Hematopoietic multipotent progenitor cell treated with erythropoietin and hydrocortisone succinate and interleukin-3 and kit ligand, for 4 days (in vitro differentiated cells): ENCODE results near the gene ZC3H11A.
A peak's percentile ranks its signal among the peaks of the same experiment; 100 is the strongest.
"Not testable (repeated sequence)": the region's sequence is repeated elsewhere in the genome, so short reads cannot be mapped to it uniquely, and the experiment has no call there.

Source experiments
- DNase-seq: peaks from one replicate; pipeline ENCODE4 v3.0.0-alpha.2; 2015

ZC3H11A gene

GRCh38 chr1:203789966-203790365, 5.5 kb upstream of the ZC3H11A start:
- DNase-seq, result no peak

GRCh38 chr1:203791498-203791897, 3.9 kb upstream of the ZC3H11A start:
- DNase-seq, result no peak

- no peak for DNase-seq
Measured at GRCh38 chr1:203792486-203792885, 2.9 kb upstream of the ZC3H11A start.

- not testable (repeated sequence) for DNase-seq
Measured at GRCh38 chr1:203793561-203793960, 1.9 kb upstream of the ZC3H11A start.

- no peak for DNase-seq
Measured at GRCh38 chr1:203794764-203795440, 521 bp upstream of the ZC3H11A start.

- peak; percentile 70 for DNase-seq
Measured at GRCh38 chr1:203796236-203796605, 798 bp downstream of the ZC3H11A start.

GRCh38 chr1:203797216-203797615, 1.8 kb downstream of the ZC3H11A start:
- no peak for DNase-seq

- no peak for DNase-seq
Measured at GRCh38 chr1:203797948-203798655, 2.7 kb downstream of the ZC3H11A start.

GRCh38 chr1:203799157-203799556, 3.7 kb downstream of the ZC3H11A start:
- DNase-seq, result no peak

GRCh38 chr1:203799971-203800370, 4.5 kb downstream of the ZC3H11A start:
- DNase-seq, result peak; percentile 71

- no peak for DNase-seq
Measured at GRCh38 chr1:203805689-203806088, 10.3 kb downstream of the ZC3H11A start.

- no peak for DNase-seq
Measured at GRCh38 chr1:203807196-203807595, 11.8 kb downstream of the ZC3H11A start.

- DNase-seq, result no peak
Measured at GRCh38 chr1:203813581-203814341, 18.3 kb downstream of the ZC3H11A start.

- no peak for DNase-seq
Measured at GRCh38 chr1:203818399-203818798, 23.0 kb downstream of the ZC3H11A start.

- DNase-seq, result no peak
Measured at GRCh38 chr1:203823306-203823705, 27.9 kb downstream of the ZC3H11A start.

GRCh38 chr1:203826175-203826574, 30.8 kb downstream of the ZC3H11A start:
- DNase-seq, result no peak

- no peak for DNase-seq
Measured at GRCh38 chr1:203828002-203828401, 32.6 kb downstream of the ZC3H11A start.

GRCh38 chr1:203828503-203828902, 33.1 kb downstream of the ZC3H11A start:
- no peak for DNase-seq

GRCh38 chr1:203829247-203829646, 33.8 kb downstream of the ZC3H11A start:
- not testable (repeated sequence) for DNase-seq

GRCh38 chr1:203835476-203835875, 40.1 kb downstream of the ZC3H11A start:
- no peak for DNase-seq

GRCh38 chr1:203839081-203839480, 43.7 kb downstream of the ZC3H11A start:
- DNase-seq, result no peak

GRCh38 chr1:203840208-203840808, 44.9 kb downstream of the ZC3H11A start:
- DNase-seq, result no peak

GRCh38 chr1:203842559-203842876, 47.1 kb downstream of the ZC3H11A start:
- DNase-seq, result no peak

GRCh38 chr1:203843435-203843834, 48.0 kb downstream of the ZC3H11A start:
- no peak for DNase-seq
